H1 (cell line): ENCODE results near the gene ART5. TPM values are rescaled to one million over a fixed set of nuclear protein-coding genes. Genes with fewer than 3 reads are reported as not detected.

Experiments used
- CTCF ChIA-PET: fragments of 300-600 bp; sonication (Branson Sonifier 250); formaldehyde crosslinking; loops from one replicate; lab custom pipeline; 2021; ENCODE audit not compliant: partially characterized antibody; lab: Charles Lee
- POLR2A ChIA-PET: fragments of 300-600 bp; sonication (Branson Sonifier 250); formaldehyde crosslinking; loops from one replicate; lab custom pipeline; 2021; ENCODE audit warnings: inconsistent platforms; ENCODE audit not compliant: partially characterized antibody; lab: Charles Lee
- DNase-seq, 2 experiments: peaks; one replicate each; pipeline versions ENCODE4 v3.0.0 to v3.0.0-alpha.2; 2010 to 2022; ENCODE audit warnings: low spot score in 2 of 2, low read depth in 1 of 2, mixed read lengths in 1 of 2
- FAIRE-seq: peaks from 2 replicates; lab custom pipeline; 2011; peaks lifted over from hg19 to GRCh38; lab: Jason Lieb, UNC
- H2AFZ ChIP-seq: 2 replicates; pipeline ENCODE4 v1.8.1; 2012; ENCODE audit warnings: low read length, inconsistent platforms
- H2AK5ac ChIP-seq: 2 replicates; pipeline ENCODE4 v1.6.1; 2013; ENCODE audit warnings: low read depth, low read length
- H2BK120ac ChIP-seq: replicated peaks from 2 replicates; pipeline ENCODE3; 2013; ENCODE audit warnings: low read depth, low read length, inconsistent platforms
- H2BK12ac ChIP-seq: 2 replicates; pipeline ENCODE4 v1.6.1; 2013; ENCODE audit warnings: low read depth, low read length
- H2BK15ac ChIP-seq: 2 replicates; pipeline ENCODE4 v1.6.1; 2013; ENCODE audit warnings: low read length
- H2BK20ac ChIP-seq: 2 replicates; pipeline ENCODE4 v1.6.1; 2013; ENCODE audit warnings: low read length
- H2BK5ac ChIP-seq: 2 replicates; pipeline ENCODE4 v1.6.1; 2013; ENCODE audit warnings: low read depth, low read length
- H3K14ac ChIP-seq: 2 replicates; pipeline ENCODE4 v1.6.1; 2013; ENCODE audit warnings: inconsistent platforms; ENCODE audit not compliant: insufficient read length
- H3K18ac ChIP-seq: 2 replicates; pipeline ENCODE4 v1.6.1; 2013; ENCODE audit warnings: low read length; ENCODE audit errors: extremely low read depth
- H3K23ac ChIP-seq: 2 replicates; pipeline ENCODE4 v1.6.1; 2013; ENCODE audit warnings: inconsistent platforms; ENCODE audit not compliant: insufficient read length
- H3K23me2 ChIP-seq: 2 replicates; pipeline ENCODE4 v1.6.1; 2013; ENCODE audit warnings: low read depth, low read length
- H3K27ac ChIP-seq: 2 replicates; pipeline ENCODE4 v1.6.1; 2011; ENCODE audit warnings: low read depth, low read length, inconsistent platforms
- H3K27me3 ChIP-seq, 4 experiments: replicated peaks in 1 of 4; 1 replicate in 1 of 4; 2 replicates in 3 of 4; pipeline versions ENCODE4 v1.6.1 to v1.8.1; 2011 to 2013; ENCODE audit warnings: low read length in 3 of 4, mild to moderate bottlenecking in 3 of 4, inconsistent platforms in 2 of 4, mixed read lengths in 2 of 4, moderate library complexity in 1 of 4; ENCODE audit not compliant: control insufficient read depth in 3 of 4, insufficient read depth in 3 of 4; ENCODE audit errors: extremely low read depth in 1 of 4
- H3K36me3 ChIP-seq, 4 experiments: 2 replicates each; pipeline versions ENCODE4 v1.6.1 to v1.8.1; 2011 to 2013; ENCODE audit warnings: mild to moderate bottlenecking in 4 of 4, low read length in 3 of 4, moderate library complexity in 2 of 4, control low read depth in 1 of 4, inconsistent platforms in 1 of 4; ENCODE audit not compliant: insufficient read depth in 4 of 4, control insufficient read depth in 2 of 4
- H3K4ac ChIP-seq: replicated peaks from 2 replicates; pipeline ENCODE3; 2013; ENCODE audit warnings: low read length, low read depth, mixed read lengths, inconsistent platforms; ENCODE audit not compliant: insufficient read length
- H3K4me1 ChIP-seq, 4 experiments: replicated peaks in 1 of 4; 1 replicate in 1 of 4; 2 replicates in 3 of 4; pipeline versions ENCODE4 v1.6.1 to v1.8.1; 2011 to 2013; ENCODE audit warnings: low read length in 3 of 4, inconsistent platforms in 2 of 4, mixed read lengths in 1 of 4; ENCODE audit not compliant: insufficient read depth in 4 of 4, control insufficient read depth in 3 of 4
- H3K4me2 ChIP-seq, 2 experiments: 2 replicates each; pipeline versions ENCODE4 v1.6.1 to v1.8.1; 2011 to 2013; ENCODE audit warnings: low read depth in 2 of 2, low read length in 2 of 2, control low read depth in 1 of 2, inconsistent platforms in 1 of 2, mild to moderate bottlenecking in 1 of 2; ENCODE audit not compliant: insufficient read depth in 1 of 2
- H3K4me3 ChIP-seq, 4 experiments: fragments of 200-600, 300-600 bp in 1 of 4; sonication (generic), shearing (Covaris generic), sonication (Bioruptor Twin) in 1 of 4; 2 replicates each; pipeline versions ENCODE4 v1.5.1 to v1.8.1; 2011 to 2016; ENCODE audit warnings: low read length in 4 of 4, low read depth in 3 of 4, control low read depth in 2 of 4, inconsistent platforms in 2 of 4, mild to moderate bottlenecking in 2 of 4, mixed read lengths in 1 of 4, moderate library complexity in 1 of 4; ENCODE audit not compliant: insufficient read depth in 2 of 4; ENCODE audit errors: extremely low read depth in 1 of 4
- H3K56ac ChIP-seq: replicated peaks from 2 replicates; pipeline ENCODE3; 2013; ENCODE audit warnings: low read depth, mild to moderate bottlenecking, mixed read lengths, low read length, inconsistent platforms; ENCODE audit not compliant: insufficient read length
- H3K79me1 ChIP-seq: 2 replicates; pipeline ENCODE4 v1.6.1; 2013; ENCODE audit warnings: low read depth, low read length, control low read depth
- H3K79me2 ChIP-seq, 2 experiments: 2 replicates each; pipeline versions ENCODE4 v1.6.1 to v1.8.1; 2012 to 2013; ENCODE audit warnings: low read length in 2 of 2, mild to moderate bottlenecking in 2 of 2, inconsistent platforms in 1 of 2; ENCODE audit not compliant: insufficient read depth in 2 of 2, control insufficient read depth in 1 of 2
- H3K9ac ChIP-seq, 4 experiments: replicated peaks in 1 of 4; 1 replicate in 1 of 4; 2 replicates in 3 of 4; pipeline versions ENCODE4 v1.6.1 to v1.8.1; 2011 to 2013; ENCODE audit warnings: low read depth in 3 of 4, low read length in 3 of 4, control low read depth in 2 of 4, mild to moderate bottlenecking in 2 of 4, moderate library complexity in 2 of 4, inconsistent platforms in 1 of 4; ENCODE audit errors: extremely low read depth in 1 of 4
- H3K9me3 ChIP-seq, 2 experiments: 2 replicates each; pipeline versions ENCODE4 v1.6.1 to v1.8.1; 2012 to 2013; ENCODE audit warnings: mild to moderate bottlenecking in 2 of 2, moderate library complexity in 2 of 2, control low read depth in 1 of 2, inconsistent platforms in 1 of 2, low read depth in 1 of 2, low read length in 1 of 2, mixed read lengths in 1 of 2; ENCODE audit not compliant: insufficient read depth in 2 of 2
- H4K20me1 ChIP-seq, 2 experiments: replicated peaks in 1 of 2; 2 replicates each; pipeline versions ENCODE3 to v1.8.1; 2011 to 2013; ENCODE audit warnings: inconsistent platforms in 2 of 2, low read length in 2 of 2, mild to moderate bottlenecking in 1 of 2; ENCODE audit not compliant: insufficient read depth in 2 of 2, control insufficient read depth in 1 of 2
- H4K5ac ChIP-seq: 2 replicates; pipeline ENCODE4 v1.6.1; 2013; ENCODE audit warnings: low read length, low read depth, mixed read lengths, inconsistent platforms; ENCODE audit not compliant: insufficient read length
- H4K8ac ChIP-seq: 2 replicates; pipeline ENCODE4 v1.8.0; 2013; ENCODE audit warnings: mild to moderate bottlenecking, moderate library complexity, low read length, inconsistent platforms; ENCODE audit not compliant: insufficient read depth; ENCODE audit errors: extremely low read depth
- H4K91ac ChIP-seq: replicated peaks from 2 replicates; pipeline ENCODE3; 2013; ENCODE audit warnings: low read length, mixed read lengths, inconsistent platforms; ENCODE audit not compliant: insufficient read length
- BRCA1 ChIP-seq: IDR thresholded peaks from 2 replicates; pipeline ENCODE4 v1.6.1; 2012; ENCODE audit warnings: low read depth, low read length, improper control_type of control experiment
- CEBPB ChIP-seq: IDR thresholded peaks from 2 replicates; pipeline ENCODE4 v1.6.1; 2012; ENCODE audit warnings: low read depth, low read length
- CREB1 ChIP-seq: IDR thresholded peaks from 2 replicates; pipeline ENCODE4 v1.6.1; 2012; ENCODE audit warnings: inconsistent platforms
- PHF8 ChIP-seq: fragments of 200-600 bp; sonication (generic); conservative IDR thresholded peaks from 2 replicates; pipeline ENCODE4 v1.7.1; 2012; ENCODE audit warnings: low read depth, mild to moderate bottlenecking, inconsistent platforms, low read length, moderate library complexity
- POLR2AphosphoS5 ChIP-seq: IDR thresholded peaks from 2 replicates; pipeline ENCODE4 v1.6.1; 2011; ENCODE audit warnings: low read depth, low read length
- RXRA ChIP-seq: IDR thresholded peaks from 2 replicates; pipeline ENCODE4 v1.6.1; 2011; ENCODE audit warnings: low read depth, mild to moderate bottlenecking, low read length, moderate library complexity; ENCODE audit not compliant: insufficient read depth
- SIX5 ChIP-seq: IDR thresholded peaks from 2 replicates; pipeline ENCODE4 v1.6.1; 2011; ENCODE audit warnings: mild to moderate bottlenecking, low read depth, low read length
- SP1 ChIP-seq: IDR thresholded peaks from 2 replicates; pipeline ENCODE4 v1.6.1; 2011; ENCODE audit warnings: low read depth, low read length
- TAF1 ChIP-seq: IDR thresholded peaks from 2 replicates; pipeline ENCODE4 v1.6.1; 2011; ENCODE audit warnings: mild to moderate bottlenecking, low read depth, low read length
- TEAD4 ChIP-seq: IDR thresholded peaks from 2 replicates; pipeline ENCODE4 v1.6.1; 2012; ENCODE audit warnings: low read depth, low read length, inconsistent platforms, mixed read lengths
- YY1 ChIP-seq: IDR thresholded peaks from 2 replicates; pipeline ENCODE4 v1.6.1; 2011; ENCODE audit warnings: low read depth, mild to moderate bottlenecking, low read length
- WGBS, 2 experiments: shearing (Covaris generic) in 1 of 2; methylation state at CpG; one replicate each; pipeline versions ENCODE4 v1.1.6 to v1.1.7; 2013 to 2015; ENCODE audit warnings: low lambda C conversion rate in 2 of 2, mixed read lengths in 2 of 2, inconsistent platforms in 1 of 2, low coverage in 1 of 2, missing lambda C conversion rate in 1 of 2; ENCODE audit not compliant: insufficient replicate concordance in 2 of 2, insufficient coverage in 1 of 2, insufficient read length in 1 of 2; ENCODE audit errors: extremely low coverage in 1 of 2, missing lambda C conversion rate in 1 of 2; 5-methylcytosine and 5-hydroxymethylcytosine counted together
- polyA plus RNA-seq, 7 experiments: library from polyadenylated mRNA; depleted of rRNA in 3 of 7; stranded (reverse) in 5 of 7; unstranded in 2 of 7; fragments of >200 nt in 5 of 7; fragments of 200-250 nt in 2 of 7; gene quantifications; 1 replicate in 5 of 7; 2 replicates in 1 of 7; 4 replicates in 1 of 7; pipeline versions ENCODE4 v1.2.1 to v1.2.3, GENCODE V29; 2011 to 2013; ENCODE audit warnings: missing spikeins in 2 of 7, mixed read lengths in 2 of 7
- total RNA-seq: library from RNA; stranded (reverse); fragmentation: NEBNext Ultra II Directional; extraction: Animal tissue kit (Norgen Biotek cat#: 25700); gene quantifications from 2 replicates; pipeline ENCODE4 v1.2.1, GENCODE V29; 2021
- TF ChIP-seq, protein P1 (sequence below): IDR thresholded peaks from 2 replicates; pipeline ENCODE4 v1.6.1; 2012; ENCODE audit warnings: low read length, inconsistent platforms
- TF ChIP-seq, protein P2 (sequence below): IDR thresholded peaks from 2 replicates; pipeline ENCODE4 v1.6.1; 2012; ENCODE audit warnings: inconsistent platforms

ART5 gene
- total and polyA plus RNA-seq, 2 of the 8 experiments (the other 6 are each of a cell fraction or from before 2014, with no cell fraction given), result 6.0 to 7.5 TPM

DNA sequence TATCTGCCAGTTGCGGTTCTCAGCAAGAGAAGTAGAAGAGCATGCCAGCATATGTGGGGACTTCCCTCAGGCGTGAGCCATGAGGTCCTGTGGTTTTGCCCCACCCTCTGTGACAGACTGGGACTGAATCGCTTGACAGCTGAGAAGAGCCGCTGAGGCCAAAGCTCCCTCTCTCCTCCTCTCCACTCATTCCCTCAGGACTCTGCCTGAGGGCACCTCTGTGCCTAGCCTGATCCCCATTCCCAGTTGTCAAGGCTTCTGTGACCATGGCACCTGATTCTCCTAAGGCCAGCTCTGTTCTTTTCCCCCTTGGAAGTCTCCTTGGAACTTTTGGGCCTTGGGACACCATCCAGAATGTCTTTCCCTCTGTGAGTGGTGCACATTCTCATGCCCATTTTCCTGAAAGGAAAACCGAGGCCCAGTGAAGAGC, 27.0 kb downstream of the ART5 start:
- no peak overlapping the region for H2AK5ac ChIP-seq
- H3K56ac ChIP-seq, result no peak overlapping the region
- FAIRE-seq (no peak), DNase-seq (no peak)
- H2BK5ac ChIP-seq, result no peak overlapping the region; the same call in 1 of the 2 replicates
- H3K4ac ChIP-seq, result no peak overlapping the region
- H3K23ac ChIP-seq, result no peak overlapping the region
- H2BK15ac ChIP-seq, result peak overlapping the region; percentile 83; the same call in 1 of the 2 replicates
- TF ChIP-seq TAF1 (no peak), CREB1 (no peak), PHF8 (no peak), SIX5 (no peak), POLR2AphosphoS5 (no peak), TEAD4 (no peak), SP1 (no peak), YY1 (no peak), CEBPB (no peak), RXRA (no peak), BRCA1 (no peak)
- TF ChIP-seq, protein P1, sequence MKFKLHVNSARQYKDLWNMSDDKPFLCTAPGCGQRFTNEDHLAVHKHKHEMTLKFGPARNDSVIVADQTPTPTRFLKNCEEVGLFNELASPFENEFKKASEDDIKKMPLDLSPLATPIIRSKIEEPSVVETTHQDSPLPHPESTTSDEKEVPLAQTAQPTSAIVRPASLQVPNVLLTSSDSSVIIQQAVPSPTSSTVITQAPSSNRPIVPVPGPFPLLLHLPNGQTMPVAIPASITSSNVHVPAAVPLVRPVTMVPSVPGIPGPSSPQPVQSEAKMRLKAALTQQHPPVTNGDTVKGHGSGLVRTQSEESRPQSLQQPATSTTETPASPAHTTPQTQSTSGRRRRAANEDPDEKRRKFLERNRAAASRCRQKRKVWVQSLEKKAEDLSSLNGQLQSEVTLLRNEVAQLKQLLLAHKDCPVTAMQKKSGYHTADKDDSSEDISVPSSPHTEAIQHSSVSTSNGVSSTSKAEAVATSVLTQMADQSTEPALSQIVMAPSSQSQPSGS, result no peak
- TF ChIP-seq, protein P2, sequence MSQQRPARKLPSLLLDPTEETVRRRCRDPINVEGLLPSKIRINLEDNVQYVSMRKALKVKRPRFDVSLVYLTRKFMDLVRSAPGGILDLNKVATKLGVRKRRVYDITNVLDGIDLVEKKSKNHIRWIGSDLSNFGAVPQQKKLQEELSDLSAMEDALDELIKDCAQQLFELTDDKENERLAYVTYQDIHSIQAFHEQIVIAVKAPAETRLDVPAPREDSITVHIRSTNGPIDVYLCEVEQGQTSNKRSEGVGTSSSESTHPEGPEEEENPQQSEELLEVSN, result no peak
- POLR2A ChIA-PET, result no interaction called here
- peak overlapping the region; percentile 47 for H4K91ac ChIP-seq
- H3K27me3 ChIP-seq, result no peaks in the 10 kb centered on the region
- peaks cover 0 to 2% (median 0%) of the 10 kb centered on the region in 4 experiments; a peak in 3 of 7 replicates for H3K4me1 ChIP-seq
- no peak overlapping the region for H4K8ac ChIP-seq
- H3K79me2 ChIP-seq, result no peaks in the 10 kb centered on the region
- no peak overlapping the region for H3K4me3 ChIP-seq
- 0 out of 2 replicates have a peak overlapping the region, but pooled peaks have one; percentile 90 for H2BK12ac ChIP-seq
- CTCF ChIA-PET, result interaction anchor here (1.0 to 1.6 kb wide), 5 partner anchors 11 to 234 kb away, joined by 3 to 5 read pairs (median 4); no protein-coding TSS in a partner anchor
- 97% methylated on average over 5 of the region's 5 CpGs; no CpG with 5 or more reads in 1 of the 2 experiments for WGBS, 2 experiments
- H2AFZ ChIP-seq, result no peak overlapping the region
- no peak overlapping the region for H4K5ac ChIP-seq
- H3K27ac ChIP-seq, result no peak overlapping the region
- H3K9ac ChIP-seq, result no peak overlapping the region
- no peaks in the 10 kb centered on the region for H3K36me3 ChIP-seq
- H3K4me2 ChIP-seq, result no peak overlapping the region
- H3K79me1 ChIP-seq, result no peaks in the 10 kb centered on the region
- H4K20me1 ChIP-seq, result no peaks in the 10 kb centered on the region
- no peaks in the 10 kb centered on the region; the same call in 1 of the 2 replicates for H3K23me2 ChIP-seq
- H3K14ac ChIP-seq, result no peak overlapping the region
- 0 out of 4 replicates have a peak, but pooled peaks cover 0 to 3% of the 10 kb centered on the region in 2 experiments for H3K9me3 ChIP-seq
- 0 out of 2 replicates have a peak overlapping the region, but pooled peaks have one; percentile 13 for H2BK20ac ChIP-seq
- H2BK120ac ChIP-seq, result no peak overlapping the region
- H3K18ac ChIP-seq, result no peak overlapping the region
